Stimulated activated naive B cell treated with anti-CD40 and anti-IgM and Interleukin-4, amounts not matched to agents 10 μg/mL and 1 μg/mL and 100 μg/mL, for 72 hours (primary cell): ENCODE data around the gene MTFMT.
A peak's percentile ranks its signal among the peaks of the same experiment; 100 is the strongest.
"Not testable (repeated sequence)": the region's sequence is repeated elsewhere in the genome, so short reads cannot be mapped to it uniquely, and the experiment has no call there.

Experiments used
- ATAC-seq, 2 donors: fragments of 150-1000 bp; cut with Tn5 transposase; replicated peaks; 2 replicates each; pipeline ENCODE4 v1.10.0; 2021; ENCODE audit warnings: moderate library complexity in 1 of 2
- DNase-seq: peaks from one replicate; pipeline ENCODE4 v3.0.0; 2021
- H3K27ac Mint-ChIP-seq: one replicate; pipeline ENCODE4 v1.8.0; 2022; ENCODE audit warnings: mild to moderate bottlenecking, mixed read lengths
- H3K27me3 Mint-ChIP-seq, 2 donors: one replicate each; pipeline ENCODE4 v1.8.0; 2022; ENCODE audit warnings: mixed read lengths in 2 of 2
- H3K36me3 Mint-ChIP-seq, 2 donors: one replicate each; pipeline ENCODE4 v1.8.0; 2022; ENCODE audit warnings: mixed read lengths in 2 of 2, mild to moderate bottlenecking in 1 of 2
- H3K4me1 Mint-ChIP-seq, 2 donors: one replicate each; pipeline ENCODE4 v1.8.0; 2022; ENCODE audit warnings: mixed read lengths in 2 of 2, mild to moderate bottlenecking in 1 of 2
- H3K4me3 Mint-ChIP-seq, 2 donors: one replicate each; pipeline ENCODE4 v1.8.0; 2022; ENCODE audit warnings: mild to moderate bottlenecking in 2 of 2, mixed read lengths in 2 of 2, moderate library complexity in 1 of 2
- H3K9me3 Mint-ChIP-seq, 2 donors: one replicate each; pipeline ENCODE4 v1.8.0; 2022; ENCODE audit warnings: mixed read lengths in 2 of 2, mild to moderate bottlenecking in 1 of 2

The MTFMT gene

GRCh38 chr15:65038428-65038827 is 9.0 kb upstream of the MTFMT start:
- DNase-seq (no peak), ATAC-seq (no peak)
- H3K4me1 Mint-ChIP-seq, result peaks cover 0 to 5% of the 10 kb centered on the region in 2 donors
- H3K27me3 Mint-ChIP-seq, result no peaks in the 10 kb centered on the region
- H3K36me3 Mint-ChIP-seq, result no peaks in the 10 kb centered on the region
- no peak overlapping the region for H3K4me3 Mint-ChIP-seq
- H3K9me3 Mint-ChIP-seq, result no peaks in the 10 kb centered on the region
- no peak overlapping the region for H3K27ac Mint-ChIP-seq

- Mint-ChIP-seq H3K4me1 (peaks cover 6 to 17% of the 10 kb centered on the region in 2 donors), H3K27ac (no peak overlapping the region), H3K4me3 (no peak overlapping the region), H3K9me3 (no peaks in the 10 kb centered on the region), H3K36me3 (no peaks in the 10 kb centered on the region), H3K27me3 (peaks cover 0 to 2% of the 10 kb centered on the region in 2 donors)
- ATAC-seq (no peak), DNase-seq (no peak)
Observed at GRCh38 chr15:65037309-65037708, 7.9 kb upstream of the MTFMT start.

- no peak overlapping the region for H3K4me3 Mint-ChIP-seq
- peaks cover 9 to 17% of the 10 kb centered on the region in 2 donors for H3K4me1 Mint-ChIP-seq
- H3K36me3 Mint-ChIP-seq, result no peaks in the 10 kb centered on the region
- peak in 1 of 2 donors; percentile 26 for ATAC-seq
- DNase-seq, result no peak
- no peak overlapping the region for H3K27ac Mint-ChIP-seq
- H3K9me3 Mint-ChIP-seq, result no peaks in the 10 kb centered on the region
- peaks cover 0 to 9% of the 10 kb centered on the region in 2 donors for H3K27me3 Mint-ChIP-seq
Observed at GRCh38 chr15:65034719-65035118, 5.3 kb upstream of the MTFMT start.

- Mint-ChIP-seq H3K4me3 (no peak overlapping the region), H3K9me3 (no peaks in the 10 kb centered on the region), H3K27me3 (peaks cover 0 to 9% of the 10 kb centered on the region in 2 donors), H3K36me3 (no peaks in the 10 kb centered on the region), H3K4me1 (peaks cover 9 to 17% of the 10 kb centered on the region in 2 donors), H3K27ac (no peak overlapping the region)
- ATAC-seq (peak; percentile 51 to 54), DNase-seq (no peak)
Observed at GRCh38 chr15:65033659-65034269, 4.3 kb upstream of the MTFMT start.

GRCh38 chr15:65032801-65033537 is 3.5 kb upstream of the MTFMT start:
- peak; percentile 38 for DNase-seq
- ATAC-seq, result peak; percentile 68 to 69
- Mint-ChIP-seq H3K4me3 (peak overlapping the region in 1 of 2 donors; percentile 46), H3K9me3 (no peaks in the 10 kb centered on the region), H3K27me3 (peaks cover 0 to 9% of the 10 kb centered on the region in 2 donors), H3K27ac (no peak overlapping the region), H3K36me3 (no peaks in the 10 kb centered on the region), H3K4me1 (peaks cover 13 to 25% of the 10 kb centered on the region in 2 donors)

- H3K36me3 Mint-ChIP-seq, result peaks cover 5 to 12% of the 10 kb centered on the region in 2 donors
- H3K9me3 Mint-ChIP-seq, result no peaks in the 10 kb centered on the region
- peaks cover 0 to 9% of the 10 kb centered on the region in 2 donors for H3K27me3 Mint-ChIP-seq
- DNase-seq (no peak), ATAC-seq (no peak)
- H3K4me1 Mint-ChIP-seq, result peaks cover 13 to 29% of the 10 kb centered on the region in 2 donors
- H3K27ac Mint-ChIP-seq, result no peak overlapping the region
- peak overlapping the region; percentile 39 to 85 for H3K4me3 Mint-ChIP-seq
Observed at GRCh38 chr15:65029736-65030208, 333 bp upstream of the MTFMT start.

- H3K27me3 Mint-ChIP-seq, result peaks cover 0 to 9% of the 10 kb centered on the region in 2 donors
- ATAC-seq (no peak), DNase-seq (no peak)
- no peaks in the 10 kb centered on the region for H3K9me3 Mint-ChIP-seq
- peaks cover 12 to 23% of the 10 kb centered on the region in 2 donors for H3K4me1 Mint-ChIP-seq
- peak overlapping the region; percentile 45 for H3K27ac Mint-ChIP-seq
- peaks cover 9 to 23% of the 10 kb centered on the region in 2 donors for H3K36me3 Mint-ChIP-seq
- H3K4me3 Mint-ChIP-seq, result peak overlapping the region; percentile 85 to 89
Observed at GRCh38 chr15:65028338-65028737, 1.1 kb downstream of the MTFMT start.

GRCh38 chr15:65027593-65027992 is 1.8 kb downstream of the MTFMT start:
- Mint-ChIP-seq H3K9me3 (no peaks in the 10 kb centered on the region), H3K4me3 (peak overlapping the region; percentile 85 to 89), H3K27me3 (peaks cover 0 to 9% of the 10 kb centered on the region in 2 donors), H3K4me1 (peaks cover 7 to 15% of the 10 kb centered on the region in 2 donors), H3K27ac (no peak overlapping the region), H3K36me3 (peaks cover 9 to 24% of the 10 kb centered on the region in 2 donors)
- DNase-seq, result no peak
- ATAC-seq, result no peak

- Mint-ChIP-seq H3K27me3 (peaks cover 0 to 2% of the 10 kb centered on the region in 2 donors), H3K4me3 (no peak overlapping the region), H3K27ac (no peak overlapping the region), H3K36me3 (peaks cover 9 to 24% of the 10 kb centered on the region in 2 donors), H3K9me3 (no peaks in the 10 kb centered on the region), H3K4me1 (peaks cover 7 to 12% of the 10 kb centered on the region in 2 donors)
- ATAC-seq (no peak), DNase-seq (no peak)
Observed at GRCh38 chr15:65026756-65027155, 2.7 kb downstream of the MTFMT start.

- DNase-seq, result no peak
- H3K27me3 Mint-ChIP-seq, result no peaks in the 10 kb centered on the region
- no peaks in the 10 kb centered on the region for H3K9me3 Mint-ChIP-seq
- H3K27ac Mint-ChIP-seq, result no peak overlapping the region
- peaks cover 23 to 48% of the 10 kb centered on the region in 2 donors for H3K36me3 Mint-ChIP-seq
- no peaks in the 10 kb centered on the region for H3K4me1 Mint-ChIP-seq
- no peak for ATAC-seq
- no peak overlapping the region for H3K4me3 Mint-ChIP-seq
Observed at GRCh38 chr15:65021488-65021887, 8.0 kb downstream of the MTFMT start.

- Mint-ChIP-seq H3K9me3 (no peaks in the 10 kb centered on the region), H3K4me1 (no peaks in the 10 kb centered on the region), H3K36me3 (peaks cover 25 to 45% of the 10 kb centered on the region in 2 donors), H3K27ac (no peak overlapping the region), H3K4me3 (no peak overlapping the region), H3K27me3 (no peaks in the 10 kb centered on the region)
- DNase-seq (no peak), ATAC-seq (peak in 1 of 2 donors; percentile 36)
Observed at GRCh38 chr15:65020419-65020818, 9.0 kb downstream of the MTFMT start.

GRCh38 chr15:65011198-65011597 is 18.2 kb downstream of the MTFMT start:
- not testable (repeated sequence) for H3K9me3 Mint-ChIP-seq, DNase-seq, H3K27me3 Mint-ChIP-seq, H3K4me1 Mint-ChIP-seq, H3K27ac Mint-ChIP-seq, ATAC-seq, H3K4me3 Mint-ChIP-seq
- H3K36me3 Mint-ChIP-seq, result peaks cover 32 to 46% of the 10 kb centered on the region in 2 donors

GRCh38 chr15:65008983-65009382 is 20.5 kb downstream of the MTFMT start:
- H3K36me3 Mint-ChIP-seq, result peaks cover 16 to 34% of the 10 kb centered on the region in 2 donors
- no peak overlapping the region for H3K4me3 Mint-ChIP-seq
- peaks cover 0 to 10% of the 10 kb centered on the region in 2 donors for H3K4me1 Mint-ChIP-seq
- no peaks in the 10 kb centered on the region for H3K27me3 Mint-ChIP-seq
- ATAC-seq (no peak), DNase-seq (no peak)
- peaks cover 3 to 5% of the 10 kb centered on the region in 2 donors for H3K9me3 Mint-ChIP-seq
- no peak overlapping the region for H3K27ac Mint-ChIP-seq

GRCh38 chr15:65006876-65007275 is 22.6 kb downstream of the MTFMT start:
- H3K9me3 Mint-ChIP-seq, result no peaks in the 10 kb centered on the region
- no peak for ATAC-seq
- H3K4me3 Mint-ChIP-seq, result no peak overlapping the region
- H3K27ac Mint-ChIP-seq, result no peak overlapping the region
- no peaks in the 10 kb centered on the region for H3K27me3 Mint-ChIP-seq
- no peak for DNase-seq
- peaks cover 4 to 24% of the 10 kb centered on the region in 2 donors for H3K36me3 Mint-ChIP-seq
- H3K4me1 Mint-ChIP-seq, result peaks cover 0 to 10% of the 10 kb centered on the region in 2 donors

GRCh38 chr15:65004993-65005392 is 24.4 kb downstream of the MTFMT start:
- H3K4me1 Mint-ChIP-seq, result peaks cover 0 to 8% of the 10 kb centered on the region in 2 donors
- H3K27ac Mint-ChIP-seq, result no peak overlapping the region
- no peak for ATAC-seq
- no peak for DNase-seq
- peaks cover 4 to 23% of the 10 kb centered on the region in 2 donors for H3K36me3 Mint-ChIP-seq
- H3K9me3 Mint-ChIP-seq, result no peaks in the 10 kb centered on the region
- H3K4me3 Mint-ChIP-seq, result no peak overlapping the region
- no peaks in the 10 kb centered on the region for H3K27me3 Mint-ChIP-seq
